DMS153 treated with DMSO at 0.1 percent for 48 hours (cell line): ENCODE measurements around the gene VCAM1.

Experiments
- DNase-seq: peaks from one replicate; lab custom pipeline; 2025; ENCODE audit not compliant: unreplicated experiment; lab: John Stamatoyannopoulos, UW

VCAM1 gene

GRCh38 chr1:100721526-100722207, 2.1 kb downstream of the VCAM1 start:
- no peak for DNase-seq

GRCh38 chr1:100722221-100722620, 2.7 kb downstream of the VCAM1 start:
- no peak for DNase-seq

GRCh38 chr1:100724281-100724680, 4.7 kb downstream of the VCAM1 start:
- no peak for DNase-seq

- no peak for DNase-seq
Observed at GRCh38 chr1:100730130-100730529, 10.6 kb downstream of the VCAM1 start.

- no peak for DNase-seq
Observed at GRCh38 chr1:100731309-100731708, 11.8 kb downstream of the VCAM1 start.

- no peak for DNase-seq
Observed at GRCh38 chr1:100731758-100732157, 12.2 kb downstream of the VCAM1 start.

- DNase-seq = no peak
Observed at GRCh38 chr1:100734676-100735075, 15.1 kb downstream of the VCAM1 start.

GRCh38 chr1:100735244-100735643, 15.7 kb downstream of the VCAM1 start:
- no peak for DNase-seq

GRCh38 chr1:100736324-100736723, 16.8 kb downstream of the VCAM1 start:
- DNase-seq = no peak

GRCh38 chr1:100736746-100737145, 17.2 kb downstream of the VCAM1 start:
- DNase-seq = no peak

GRCh38 chr1:100746542-100746932, 27.0 kb downstream of the VCAM1 start:
- no peak for DNase-seq

GRCh38 chr1:100747771-100748170, 28.2 kb downstream of the VCAM1 start:
- DNase-seq = no peak

GRCh38 chr1:100750005-100750885, 30.7 kb downstream of the VCAM1 start:
- DNase-seq = no peak

GRCh38 chr1:100752791-100753190, 33.2 kb downstream of the VCAM1 start:
- DNase-seq = no peak

- no peak for DNase-seq
Observed at GRCh38 chr1:100757946-100758345, 38.4 kb downstream of the VCAM1 start.

GRCh38 chr1:100759188-100759587, 39.6 kb downstream of the VCAM1 start:
- no peak for DNase-seq

GRCh38 chr1:100760511-100760910, 41.0 kb downstream of the VCAM1 start:
- no peak for DNase-seq

- DNase-seq = no peak
Observed at GRCh38 chr1:100762461-100762860, 42.9 kb downstream of the VCAM1 start.

- DNase-seq = no peak
Observed at GRCh38 chr1:100767176-100767890, 47.8 kb downstream of the VCAM1 start.

- DNase-seq = no peak
Observed at GRCh38 chr1:100769323-100769722, 49.8 kb downstream of the VCAM1 start.

- DNase-seq = no peak
Observed at GRCh38 chr1:100769906-100770646, 50.5 kb downstream of the VCAM1 start.
